22Rv1 (cell line): ENCODE measurements around the gene ENTPD2.

ENCODE experiments used
- CTCF ChIP-seq: fragments of 450-650 bp; IDR thresholded peaks from 2 replicates; pipeline ENCODE4 v1.5.1; 2017; ENCODE audit warnings: mild to moderate bottlenecking
- ZFX ChIP-seq: fragments of 450-650 bp; IDR thresholded peaks from 2 replicates; pipeline ENCODE4 v1.6.1; 2017; ENCODE audit warnings: antibody characterized with exemption, borderline replicate concordance

- TF ChIP-seq CTCF (no peak), ZFX (no peak)
Observed at GRCh38 chr9:137073992-137074399, 20.1 kb upstream of the ENTPD2 start.
